Spinal cord (tissue), 10 donors: ENCODE results near the gene DSEL. TPM values are rescaled to one million over a fixed set of nuclear protein-coding genes. Genes with fewer than 3 reads are reported as not detected.

Source experiments
- DNase-seq, 6 donors: peaks; one replicate each; pipeline versions ENCODE4 v3.0.0 to v3.0.0-alpha.2; 2013 to 2015; ENCODE audit warnings: low spot score in 6 of 6, low read depth in 4 of 6
- H3K27ac ChIP-seq: one replicate; pipeline ENCODE4 v1.5.1; 2013; ENCODE audit warnings: low read depth, low read length, control low read depth
- H3K27me3 ChIP-seq: one replicate; pipeline ENCODE4 v1.6.1; 2013; ENCODE audit warnings: low read length; ENCODE audit not compliant: control insufficient read depth, insufficient read depth
- H3K36me3 ChIP-seq: one replicate; pipeline ENCODE4 v1.6.1; 2013; ENCODE audit warnings: low read length; ENCODE audit not compliant: control insufficient read depth, insufficient read depth
- H3K4me1 ChIP-seq: one replicate; pipeline ENCODE4 v1.6.1; 2013; ENCODE audit warnings: low read length; ENCODE audit not compliant: control insufficient read depth, insufficient read depth
- H3K4me3 ChIP-seq: one replicate; pipeline ENCODE4 v1.5.1; 2013; ENCODE audit warnings: low read depth, low read length, control low read depth
- H3K9me3 ChIP-seq: one replicate; pipeline ENCODE4 v1.6.1; 2013; ENCODE audit warnings: low read length; ENCODE audit not compliant: control insufficient read depth, insufficient read depth
- WGBS: methylation state at CpG from one replicate; pipeline ENCODE4 v1.1.5; 2013; ENCODE audit warnings: missing lambda C conversion rate; ENCODE audit not compliant: insufficient coverage; 5-methylcytosine and 5-hydroxymethylcytosine counted together
- polyA plus RNA-seq, 2 donors: library from polyadenylated mRNA; unstranded; fragments of 120-200 nt; gene quantifications; one replicate each; pipeline ENCODE4 v1.2.1, GENCODE V29; 2013; ENCODE audit not compliant: insufficient read length in 2 of 2
- total RNA-seq, 2 donors: library from RNA; depleted of rRNA in 1 of 2; stranded (reverse); fragments of 120-200 nt in 1 of 2; fragments of >200 nt in 1 of 2; gene quantifications; one replicate each; pipeline versions ENCODE4 v1.2.3 to v1.2.4, GENCODE V29; 2013 to 2014
- donor health status: healthy.

DSEL gene
- total and polyA plus RNA-seq, 4 donors: 17.4 to 55.4 (median 33.3) TPM

DNA sequence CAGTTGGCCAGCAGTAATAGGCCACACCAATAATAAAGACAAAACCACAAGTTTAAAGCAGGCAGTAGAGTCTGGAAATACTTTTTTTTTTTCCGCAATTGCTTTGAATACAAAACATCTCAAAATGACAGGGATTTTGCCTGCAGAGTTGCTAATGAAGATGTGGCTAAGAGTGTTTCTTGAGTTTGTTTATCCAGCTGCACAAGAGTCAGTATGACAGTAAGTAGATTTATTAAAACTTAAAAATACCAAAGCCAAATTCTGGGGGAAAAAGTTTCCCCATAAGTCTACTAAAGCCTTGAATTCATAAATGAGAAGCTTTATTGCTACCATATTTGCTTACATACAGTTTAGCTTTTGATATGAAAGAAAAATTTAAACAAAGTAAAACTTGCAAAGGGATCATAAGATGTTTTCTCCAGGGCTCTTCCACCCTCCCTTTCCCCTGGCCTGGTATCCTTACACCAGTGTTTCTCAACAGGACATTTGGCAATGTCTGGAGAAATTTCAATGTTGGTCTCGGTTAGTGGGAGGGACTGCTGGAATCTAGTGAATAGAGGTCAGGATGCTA is 3.9 kb upstream of the DSEL start:
- WGBS: no CpG with 5 or more reads among the region's 2 CpGs
- peaks cover 8% of the 10 kb centered on the region for H3K4me1 ChIP-seq
- H3K36me3 ChIP-seq: no peaks in the 10 kb centered on the region
- no peak overlapping the region for H3K4me3 ChIP-seq
- H3K27ac ChIP-seq: peak overlapping the region; percentile 8
- no peaks in the 10 kb centered on the region for H3K9me3 ChIP-seq
- no peaks in the 10 kb centered on the region for H3K27me3 ChIP-seq
- peak in 1 of 6 donors; percentile 64 for DNase-seq

DNA sequence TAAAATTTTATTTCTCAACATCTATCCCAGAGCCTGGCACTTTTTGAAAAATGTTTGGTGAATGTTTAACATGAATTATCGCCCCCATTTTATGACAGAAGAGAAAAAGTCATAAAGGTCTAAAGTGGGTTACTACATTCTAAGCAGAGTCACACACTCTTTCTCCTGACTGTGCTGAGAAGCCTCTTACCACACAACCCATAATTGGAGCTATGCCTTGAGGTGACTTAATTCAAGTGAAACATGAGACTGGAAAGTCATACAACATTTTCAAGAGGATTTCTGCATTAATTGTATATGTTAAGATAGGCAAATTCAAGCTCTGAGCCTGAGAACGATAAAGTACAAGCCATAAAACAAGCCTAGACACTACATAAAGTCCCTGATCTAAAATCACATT is 3.1 kb upstream of the DSEL start:
- H3K9me3 ChIP-seq: no peaks in the 10 kb centered on the region
- no peak overlapping the region for H3K27ac ChIP-seq
- WGBS: no CpG with 5 or more reads among the region's 2 CpGs
- no peaks in the 10 kb centered on the region for H3K36me3 ChIP-seq
- DNase-seq: no peak
- no peak overlapping the region for H3K4me3 ChIP-seq
- peaks cover 5% of the 10 kb centered on the region for H3K4me1 ChIP-seq
- H3K27me3 ChIP-seq: no peaks in the 10 kb centered on the region

DNA sequence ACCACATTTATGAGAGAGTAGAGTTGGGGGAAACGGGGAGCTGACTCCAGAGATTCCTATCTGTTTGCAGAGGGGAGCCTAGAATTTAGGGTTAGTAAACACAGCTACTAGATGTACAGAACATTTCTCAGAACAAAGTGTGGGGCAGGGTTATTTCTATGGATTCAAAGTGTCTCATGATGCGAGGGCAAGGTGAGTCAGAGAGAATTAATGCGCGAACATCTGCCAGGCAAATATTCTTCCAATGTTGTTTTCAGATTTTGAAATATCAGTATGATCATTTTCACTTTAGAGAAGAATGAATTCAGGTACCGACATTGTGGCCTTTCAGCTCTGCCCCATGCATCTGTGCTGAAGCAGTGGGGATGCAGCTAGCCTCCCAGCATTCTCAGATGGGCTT is 2.0 kb upstream of the DSEL start:
- 100% methylated on average over 3 of the region's 5 CpGs for WGBS
- DNase-seq: no peak
- Histone ChIP-seq H3K27me3 (no peaks in the 10 kb centered on the region), H3K4me1 (peaks cover 5% of the 10 kb centered on the region), H3K4me3 (no peak overlapping the region), H3K36me3 (no peaks in the 10 kb centered on the region), H3K27ac (no peak overlapping the region), H3K9me3 (no peaks in the 10 kb centered on the region)

DNA sequence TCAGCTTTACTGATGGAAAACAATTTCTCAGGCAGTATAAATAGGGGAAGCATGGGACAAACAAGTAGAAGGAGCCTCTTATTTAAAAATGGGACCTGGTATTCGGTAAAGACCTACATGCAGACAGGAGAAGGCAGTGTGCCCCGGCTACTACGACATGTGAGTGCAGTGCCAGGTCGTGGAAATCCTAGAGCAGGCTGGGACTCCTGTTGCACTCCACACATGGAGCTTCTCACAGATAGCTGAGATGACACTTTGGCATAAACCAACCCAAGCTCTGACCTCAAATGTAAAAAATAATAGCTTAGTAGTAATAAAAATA is 885 bp upstream of the DSEL start:
- 3% methylated on average over 4 of the region's 4 CpGs for WGBS
- DNase-seq: peak in 1 of 6 donors; percentile 71
- H3K9me3 ChIP-seq: no peaks in the 10 kb centered on the region
- peaks cover 5% of the 10 kb centered on the region for H3K4me1 ChIP-seq
- peak overlapping the region; percentile 62 for H3K4me3 ChIP-seq
- H3K27ac ChIP-seq: peak overlapping the region; percentile 83
- H3K27me3 ChIP-seq: no peaks in the 10 kb centered on the region
- H3K36me3 ChIP-seq: no peaks in the 10 kb centered on the region

DNA sequence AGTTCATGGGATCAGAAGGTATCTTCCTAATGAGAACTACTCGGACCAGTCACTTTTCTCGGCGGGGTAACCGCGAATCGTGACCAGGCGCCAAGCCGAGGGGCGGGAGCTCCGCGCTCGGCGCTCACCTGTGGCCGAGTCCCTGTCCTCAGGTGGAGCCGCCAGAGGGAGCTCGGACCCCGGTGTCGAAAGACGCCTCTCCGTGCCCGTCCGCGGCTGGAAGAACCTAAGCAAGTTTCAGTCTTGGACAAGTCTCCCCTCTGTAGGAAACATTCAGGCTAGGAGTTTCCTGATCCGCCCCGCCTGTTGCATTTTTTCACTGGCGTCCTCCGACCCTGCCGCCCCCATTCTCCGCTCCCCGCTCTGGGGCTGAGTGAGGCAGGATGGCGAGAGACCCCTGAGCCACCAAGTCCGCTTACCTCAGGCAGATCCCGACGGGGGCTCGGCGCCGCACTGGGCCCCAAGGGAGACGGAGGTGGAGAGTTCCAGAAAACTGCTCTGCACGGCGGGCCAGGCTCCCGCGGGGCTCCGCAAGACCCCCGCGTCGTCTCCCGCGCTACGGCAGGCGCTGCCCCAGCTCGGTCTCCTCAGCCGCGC is 480 bp downstream of the DSEL start:
- DNase-seq: peak in 5 of 6 donors; percentile 55 to 94 (median 75)
- WGBS: under 1% methylated on average over 53 of the region's 53 CpGs
- H3K36me3 ChIP-seq: no peaks in the 10 kb centered on the region
- H3K9me3 ChIP-seq: no peaks in the 10 kb centered on the region
- H3K4me3 ChIP-seq: peak overlapping the region; percentile 90
- peak overlapping the region; percentile 89 for H3K27ac ChIP-seq
- H3K4me1 ChIP-seq: peaks cover 5% of the 10 kb centered on the region
- H3K27me3 ChIP-seq: no peaks in the 10 kb centered on the region

DNA sequence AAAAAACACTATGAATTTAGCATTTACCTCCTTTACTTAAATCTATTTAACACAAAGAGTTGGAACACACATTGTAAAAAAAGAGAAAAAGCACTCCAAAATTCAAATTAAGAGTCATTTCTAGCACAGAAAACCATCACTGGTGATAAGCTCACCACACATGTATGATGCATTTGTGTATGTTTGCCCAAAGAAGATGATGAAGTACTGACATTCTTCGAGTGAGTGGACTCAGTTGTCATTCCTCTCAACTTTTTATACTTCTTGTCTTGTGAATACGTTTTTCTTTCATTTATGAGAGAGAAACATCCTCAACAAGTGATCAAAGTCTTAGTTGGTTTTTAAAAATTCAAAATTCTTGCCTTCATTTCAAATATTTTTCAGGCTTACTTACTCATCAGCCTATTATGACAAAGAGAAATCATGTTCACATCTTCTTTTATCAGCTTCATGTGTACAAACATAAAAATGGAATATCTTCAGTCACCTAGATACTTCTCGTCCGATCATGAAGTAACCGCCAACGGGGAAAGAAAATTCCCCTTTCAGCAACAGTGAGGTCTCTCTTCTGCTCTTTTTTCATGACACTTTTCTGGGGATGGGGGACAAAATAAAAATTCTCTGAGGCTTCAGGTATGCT is 1.5 kb downstream of the DSEL start:
- peak overlapping the region; percentile 90 for H3K4me3 ChIP-seq
- no CpG with 5 or more reads among the region's 6 CpGs for WGBS
- DNase-seq: peak in 2 of 6 donors; percentile 28 to 42
- H3K4me1 ChIP-seq: peaks cover 5% of the 10 kb centered on the region
- H3K36me3 ChIP-seq: no peaks in the 10 kb centered on the region
- peak overlapping the region; percentile 12 for H3K27ac ChIP-seq
- no peaks in the 10 kb centered on the region for H3K27me3 ChIP-seq
- H3K9me3 ChIP-seq: no peaks in the 10 kb centered on the region

DNA sequence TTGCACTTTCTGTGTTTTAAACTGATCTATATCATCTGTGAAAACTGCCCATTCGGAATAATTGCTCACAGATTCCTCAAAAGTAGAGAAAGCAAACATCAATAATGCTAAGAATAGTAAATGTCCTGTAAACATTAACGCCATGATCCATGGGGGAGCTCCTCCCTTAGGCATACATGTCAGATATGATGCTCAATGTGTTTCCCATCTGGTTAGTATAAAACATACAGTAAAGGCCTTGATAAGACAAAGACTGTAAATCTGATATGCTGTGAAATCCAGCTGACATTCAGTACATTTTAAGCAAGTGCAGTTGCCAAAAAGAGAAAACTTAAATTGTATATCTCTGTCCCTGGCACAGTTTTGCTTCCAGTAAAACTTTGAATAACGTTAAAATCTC is 2.1 kb downstream of the DSEL start:
- Histone ChIP-seq H3K27ac (no peak overlapping the region), H3K9me3 (no peaks in the 10 kb centered on the region)

DNA sequence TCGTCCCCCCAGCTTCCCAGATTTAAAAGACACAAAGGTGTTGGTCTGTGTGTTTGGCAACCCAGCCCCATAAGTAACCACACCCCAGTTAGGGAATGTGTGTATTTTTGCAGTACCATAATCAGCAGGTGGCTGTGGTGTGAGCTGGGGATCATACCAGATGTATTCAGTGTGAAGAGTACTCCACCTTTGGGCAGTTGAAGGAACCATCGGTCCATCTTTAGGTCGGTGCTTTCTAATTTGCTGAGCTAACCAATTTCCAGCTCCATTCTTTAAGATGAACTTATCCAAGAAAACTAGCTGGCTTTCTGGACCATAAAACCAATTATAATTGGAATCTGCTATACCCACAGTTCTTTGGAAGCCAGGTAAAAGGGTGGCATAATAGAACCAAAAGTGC is 3.2 kb downstream of the DSEL start:
- H3K4me1 ChIP-seq: peaks cover 5% of the 10 kb centered on the region
- WGBS: no CpG with 5 or more reads among the region's 3 CpGs
- H3K36me3 ChIP-seq: no peaks in the 10 kb centered on the region
- H3K4me3 ChIP-seq: no peak overlapping the region
- no peaks in the 10 kb centered on the region for H3K9me3 ChIP-seq
- H3K27me3 ChIP-seq: no peaks in the 10 kb centered on the region
- no peak overlapping the region for H3K27ac ChIP-seq
- DNase-seq: no peak

More for the DNA sequence above, 2.1 kb downstream of the DSEL start:
- DNase-seq: peak in 1 of 6 donors; percentile 41
- H3K4me1 ChIP-seq: peaks cover 5% of the 10 kb centered on the region
- peak overlapping the region; percentile 22 for H3K4me3 ChIP-seq
- no peaks in the 10 kb centered on the region for H3K36me3 ChIP-seq
- WGBS: no CpG with 5 or more reads among the region's 3 CpGs
- no peaks in the 10 kb centered on the region for H3K27me3 ChIP-seq

DNA sequence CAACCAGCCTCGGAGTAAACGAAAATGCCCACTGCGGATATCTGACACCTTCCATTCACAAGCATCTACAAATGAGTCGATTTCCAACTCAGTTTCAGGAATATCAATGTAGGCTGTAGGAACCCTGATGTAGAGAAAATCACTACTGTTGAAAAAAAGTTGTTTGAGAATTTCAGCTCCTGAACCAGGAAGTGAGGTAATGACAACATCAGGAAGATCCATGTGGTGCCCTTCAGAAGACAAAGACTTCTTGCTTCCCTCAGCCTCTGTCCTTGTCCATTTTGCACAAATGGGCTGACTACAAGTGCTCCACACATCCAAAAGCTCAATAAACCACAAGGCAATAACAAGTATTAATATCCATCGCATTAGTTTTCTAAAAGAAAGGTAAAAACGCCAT is 4.7 kb downstream of the DSEL start:
- Histone ChIP-seq H3K4me3 (no peak overlapping the region), H3K36me3 (no peaks in the 10 kb centered on the region), H3K27ac (no peak overlapping the region), H3K4me1 (no peaks in the 10 kb centered on the region), H3K27me3 (no peaks in the 10 kb centered on the region), H3K9me3 (no peaks in the 10 kb centered on the region)
- 80% methylated on average over 2 of the region's 6 CpGs for WGBS
- peak in 1 of 6 donors; percentile 17 for DNase-seq

DNA sequence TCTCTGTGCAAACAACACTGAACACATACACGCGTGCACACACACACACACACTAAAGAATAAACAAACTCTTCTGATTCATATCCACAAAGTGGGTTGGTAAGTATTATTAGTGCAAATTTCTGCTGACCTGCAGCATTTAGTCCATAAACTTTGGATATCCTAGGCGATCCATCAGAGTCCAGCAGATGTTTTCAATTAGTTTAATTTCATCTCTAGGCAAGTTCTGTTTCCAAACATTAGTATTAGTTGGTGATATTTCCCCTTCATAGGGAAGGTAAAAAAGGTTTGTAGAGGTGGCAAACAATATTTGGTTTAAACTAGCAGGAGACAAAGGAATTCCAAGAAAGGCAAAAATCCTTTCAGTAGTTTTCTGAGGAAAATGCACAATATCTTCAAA is 5.7 kb downstream of the DSEL start:
- no peak overlapping the region for H3K27ac ChIP-seq
- DNase-seq: no peak
- no peaks in the 10 kb centered on the region for H3K27me3 ChIP-seq
- H3K9me3 ChIP-seq: no peaks in the 10 kb centered on the region
- WGBS: no CpG with 5 or more reads among the region's 3 CpGs
- H3K4me3 ChIP-seq: no peak overlapping the region
- no peaks in the 10 kb centered on the region for H3K4me1 ChIP-seq
- H3K36me3 ChIP-seq: no peaks in the 10 kb centered on the region
